RCC 7860 (cell line): ENCODE measurements around the gene CCSER1.
"Not testable (repeated sequence)": the region's sequence is repeated elsewhere in the genome, so short reads cannot be mapped to it uniquely, and the experiment has no call there.

Experiments
- DNase-seq: peaks from one replicate; pipeline ENCODE4 v3.0.0-alpha.2; 2015; ENCODE audit warnings: low spot score
- FAIRE-seq: peaks from 2 replicates; lab custom pipeline; 2012; peaks lifted over from hg19 to GRCh38; lab: Jason Lieb, UNC

Gene CCSER1

GRCh38 chr4:91108751-91109150, 981.6 kb downstream of the CCSER1 start:
- DNase-seq, result no peak
- no peak for FAIRE-seq

- DNase-seq (peak; percentile 10), FAIRE-seq (peak; percentile 94)
These were observed 984.4 kb downstream of the CCSER1 start for GRCh38 chr4:91111556-91111955.

- FAIRE-seq (no peak), DNase-seq (no peak)
These were observed 986.0 kb downstream of the CCSER1 start for GRCh38 chr4:91113130-91113706.

GRCh38 chr4:91114386-91114785, 987.2 kb downstream of the CCSER1 start:
- FAIRE-seq (no peak), DNase-seq (no peak)

- DNase-seq (no peak), FAIRE-seq (no peak)
These were observed 989.7 kb downstream of the CCSER1 start for GRCh38 chr4:91116861-91117260.

- no peak for FAIRE-seq
These were observed 991.4 kb downstream of the CCSER1 start for GRCh38 chr4:91118597-91118996.

GRCh38 chr4:91123742-91124141, 996.5 kb downstream of the CCSER1 start:
- DNase-seq (no peak), FAIRE-seq (no peak)

More at GRCh38 chr4:91118597-91118996, 991.4 kb downstream of the CCSER1 start:
- DNase-seq, result no peak

- DNase-seq (no peak), FAIRE-seq (no peak)
These were observed 1000.0 kb downstream of the CCSER1 start for GRCh38 chr4:91127192-91127591.

- DNase-seq (no peak), FAIRE-seq (no peak)
These were observed 1000.6 kb downstream of the CCSER1 start for GRCh38 chr4:91127831-91128230.

GRCh38 chr4:91128519-91128918, 1001.3 kb downstream of the CCSER1 start:
- FAIRE-seq, result no peak
- no peak for DNase-seq

GRCh38 chr4:91147067-91147466, 1019.9 kb downstream of the CCSER1 start:
- DNase-seq (no peak), FAIRE-seq (no peak)

GRCh38 chr4:91154041-91154440, 1026.8 kb downstream of the CCSER1 start:
- not testable (repeated sequence) for FAIRE-seq, DNase-seq

GRCh38 chr4:91167864-91168653, 1040.9 kb downstream of the CCSER1 start:
- FAIRE-seq, DNase-seq: not testable (repeated sequence)

GRCh38 chr4:91170768-91171167, 1043.6 kb downstream of the CCSER1 start:
- FAIRE-seq, result no peak
- no peak for DNase-seq

- DNase-seq, result no peak
- FAIRE-seq, result no peak
These were observed 1044.0 kb downstream of the CCSER1 start for GRCh38 chr4:91171217-91171616.

- DNase-seq, FAIRE-seq: not testable (repeated sequence)
These were observed 1057.9 kb downstream of the CCSER1 start for GRCh38 chr4:91185061-91185460.

GRCh38 chr4:91198951-91199350, 1071.8 kb downstream of the CCSER1 start:
- DNase-seq (no peak), FAIRE-seq (no peak)

GRCh38 chr4:91207535-91207934, 1080.3 kb downstream of the CCSER1 start:
- no peak for DNase-seq
- no peak for FAIRE-seq

- no peak for DNase-seq
- FAIRE-seq, result no peak
These were observed 1085.0 kb downstream of the CCSER1 start for GRCh38 chr4:91212211-91212610.

- not testable (repeated sequence) for FAIRE-seq, DNase-seq
These were observed 1090.7 kb downstream of the CCSER1 start for GRCh38 chr4:91217831-91218403.

- no peak for FAIRE-seq
- no peak for DNase-seq
These were observed 1093.1 kb downstream of the CCSER1 start for GRCh38 chr4:91220315-91220714.

GRCh38 chr4:91222014-91222413, 1094.8 kb downstream of the CCSER1 start:
- FAIRE-seq (no peak), DNase-seq (no peak)
